DMS53 treated with DMSO at 0.1 percent for 48 hours (cell line): Measurements from ENCODE around the gene ANKS1A.

Experiments
- DNase-seq: peaks from one replicate; lab custom pipeline; 2025; ENCODE audit not compliant: unreplicated experiment; lab: John Stamatoyannopoulos, UW

The ANKS1A gene

GRCh38 chr6:35037664-35038038 is 148.6 kb downstream of the ANKS1A start:
- no peak for DNase-seq

GRCh38 chr6:35038076-35038475 is 149.0 kb downstream of the ANKS1A start:
- DNase-seq: no peak

GRCh38 chr6:35040398-35040797 is 151.3 kb downstream of the ANKS1A start:
- DNase-seq: no peak

GRCh38 chr6:35041086-35041861 is 152.2 kb downstream of the ANKS1A start:
- DNase-seq: no peak

- no peak for DNase-seq
Measured at GRCh38 chr6:35042031-35042815, 153.2 kb downstream of the ANKS1A start.

- no peak for DNase-seq
Measured at GRCh38 chr6:35043381-35044130, 154.5 kb downstream of the ANKS1A start.

- no peak for DNase-seq
Measured at GRCh38 chr6:35044145-35044745, 155.2 kb downstream of the ANKS1A start.

GRCh38 chr6:35044761-35045421 is 155.8 kb downstream of the ANKS1A start:
- no peak for DNase-seq

- no peak for DNase-seq
Measured at GRCh38 chr6:35046103-35046502, 157.0 kb downstream of the ANKS1A start.

- no peak for DNase-seq
Measured at GRCh38 chr6:35046862-35047261, 157.8 kb downstream of the ANKS1A start.

GRCh38 chr6:35047265-35048011 is 158.4 kb downstream of the ANKS1A start:
- DNase-seq: no peak

GRCh38 chr6:35048031-35048613 is 159.1 kb downstream of the ANKS1A start:
- DNase-seq: no peak

- DNase-seq: no peak
Measured at GRCh38 chr6:35048631-35049083, 159.6 kb downstream of the ANKS1A start.

- no peak for DNase-seq
Measured at GRCh38 chr6:35049156-35049735, 160.2 kb downstream of the ANKS1A start.

GRCh38 chr6:35049900-35050756 is 161.1 kb downstream of the ANKS1A start:
- DNase-seq: no peak

- DNase-seq: no peak
Measured at GRCh38 chr6:35050757-35051330, 161.8 kb downstream of the ANKS1A start.

GRCh38 chr6:35051396-35051795 is 162.3 kb downstream of the ANKS1A start:
- no peak for DNase-seq
